ENCODE results near the gene CCDC187. TPM values are rescaled to one million over a fixed set of nuclear protein-coding genes. Genes with fewer than 3 reads are reported as not detected.

The CCDC187 gene
- total and polyA plus RNA-seq, 2 of the 8 experiments (the other 6 are each of a cell fraction or from before 2014, with no cell fraction given) = 0.02 TPM; not detected in 1

DNA sequence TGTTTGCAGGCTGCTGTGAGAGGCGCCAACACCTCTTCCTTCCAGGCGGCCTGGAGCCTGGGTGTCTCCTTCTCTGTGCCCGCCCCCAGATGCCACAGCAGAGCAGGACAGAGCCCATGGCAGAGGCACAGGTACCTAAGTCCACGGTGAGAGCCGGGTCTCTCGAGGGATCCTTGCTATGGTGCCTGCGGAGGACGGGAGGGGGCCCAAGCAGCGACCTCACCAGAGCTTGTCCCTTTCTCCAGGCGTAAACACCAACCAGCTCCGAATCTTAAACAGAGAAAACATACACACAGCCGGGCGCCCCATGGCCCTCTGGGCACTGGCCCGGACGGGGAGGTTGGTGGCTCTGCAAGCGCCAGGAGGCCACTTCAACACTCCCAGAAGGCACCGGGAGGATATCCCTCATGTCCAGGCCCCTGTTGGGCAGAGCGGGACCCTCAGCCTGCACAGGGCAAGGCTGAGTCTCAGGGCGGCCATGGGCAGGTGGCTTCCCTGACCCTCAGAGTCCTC lies 11.8 kb downstream of the CCDC187 start:
- Histone ChIP-seq H3K9ac (replicated peaks in 1 of 4; ENCODE audit: extremely low read depth in 1 of 4, low read depth in 3 of 4, low read length in 3 of 4) (no peak overlapping the region), H3K18ac (ENCODE audit: extremely low read depth, low read length) (no peak overlapping the region), H3K23me2 (ENCODE audit: low read depth, low read length) (peaks cover 11% of the 10 kb centered on the region; the same call in 1 of the 2 replicates), H3K27ac (ENCODE audit: low read depth, low read length) (no peak overlapping the region; the same call in 1 of the 2 replicates), H2BK5ac (ENCODE audit: low read depth, low read length) (no peak overlapping the region), H3K4me2 (ENCODE audit: insufficient read depth in 1 of 2, low read depth in 2 of 2, low read length in 2 of 2) (no peak overlapping the region), H4K20me1 (replicated peaks in 1 of 2; ENCODE audit: control insufficient read depth in 1 of 2, insufficient read depth in 2 of 2, low read length in 2 of 2) (peaks cover 0 to 15% of the 10 kb centered on the region in 2 experiments), H3K4me1 (replicated peaks in 1 of 4; ENCODE audit: control insufficient read depth in 3 of 4, insufficient read depth in 4 of 4, low read length in 3 of 4) (no peaks in the 10 kb centered on the region), H3K9me3 (ENCODE audit: insufficient read depth in 2 of 2, low read depth in 1 of 2, low read length in 1 of 2) (peaks cover 4 to 10% of the 10 kb centered on the region in 2 experiments; a peak in 2 of 4 replicates), H2BK120ac (replicated peaks; ENCODE audit: low read depth, low read length) (no peak overlapping the region), H3K56ac (replicated peaks; ENCODE audit: insufficient read length, low read depth, low read length) (no peak overlapping the region), H3K79me1 (ENCODE audit: low read depth, low read length) (no peaks in the 10 kb centered on the region), H3K4me3 (ENCODE audit: extremely low read depth in 1 of 4, insufficient read depth in 2 of 4, low read depth in 3 of 4, low read length in 4 of 4) (no peak overlapping the region), H3K27me3 (replicated peaks in 1 of 4; ENCODE audit: control insufficient read depth in 3 of 4, extremely low read depth in 1 of 4, insufficient read depth in 3 of 4, low read length in 3 of 4) (no peaks in the 10 kb centered on the region), H3K14ac (ENCODE audit: insufficient read length) (no peak overlapping the region), H4K5ac (ENCODE audit: insufficient read length, low read depth, low read length) (no peak overlapping the region), H3K23ac (ENCODE audit: insufficient read length) (no peak overlapping the region), H3K36me3 (ENCODE audit: control insufficient read depth in 2 of 4, insufficient read depth in 4 of 4, low read length in 3 of 4) (no peaks in the 10 kb centered on the region; a peak in 1 of 8 replicates), H4K91ac (replicated peaks; ENCODE audit: insufficient read length, low read length) (no peak overlapping the region), H2BK20ac (ENCODE audit: low read length) (no peak overlapping the region), H3K4ac (replicated peaks; ENCODE audit: insufficient read length, low read depth, low read length) (no peak overlapping the region), H2BK15ac (ENCODE audit: low read length) (no peak overlapping the region), H2AFZ (ENCODE audit: low read length) (no peak overlapping the region), H2BK12ac (ENCODE audit: low read depth, low read length) (no peak overlapping the region), H3K79me2 (ENCODE audit: control insufficient read depth in 1 of 2, insufficient read depth in 2 of 2, low read length in 2 of 2) (no peaks in the 10 kb centered on the region), H2AK5ac (ENCODE audit: low read depth, low read length) (no peak overlapping the region), H4K8ac (ENCODE audit: extremely low read depth, insufficient read depth, low read length) (peak overlapping the region; percentile 65; the same call in 1 of the 2 replicates)
- no peak for FAIRE-seq
- ChIA-PET CTCF (ENCODE audit: partially characterized antibody) (interaction anchor here (0.9 to 1.9 kb wide), 8 partner anchors 8 to 333 kb away, joined by 3 to 5 read pairs (median 3); partner anchors contain the start of gene DNLZ), POLR2A (ENCODE audit: partially characterized antibody) (no interaction called here)
- 87% methylated on average over 18 of the region's 19 CpGs; no CpG with 5 or more reads in 1 of the 2 experiments for WGBS, 2 experiments (ENCODE audit: extremely low coverage in 1 of 2, insufficient coverage in 1 of 2, insufficient read length in 1 of 2, insufficient replicate concordance in 2 of 2, low coverage in 1 of 2, low lambda C conversion rate in 2 of 2, missing lambda C conversion rate in 1 of 2)
- no peak for DNase-seq (ENCODE audit: low read depth in 1 of 2, low spot score in 2 of 2)
- TF ChIP-seq TAF7 (optimal IDR thresholded peaks at IDR 0.05; ENCODE audit: borderline replicate concordance, low read depth, low read length) (no peak), NRF1 (IDR thresholded peaks at IDR 0.05; ENCODE audit: low read depth, low read length) (no peak), KDM5A (IDR thresholded peaks at IDR 0.05; ENCODE audit: low read length) (no peak), RNF2 (IDR thresholded peaks at IDR 0.05; ENCODE audit: borderline replicate concordance, low read depth, low read length, missing control alignments, poor library complexity, severe bottlenecking) (no peak), BRCA1 (IDR thresholded peaks at IDR 0.05; ENCODE audit: low read depth, low read length) (no peak), YY1 (IDR thresholded peaks at IDR 0.05; ENCODE audit: low read depth, low read length) (no peak), SAP30 (IDR thresholded peaks at IDR 0.05; ENCODE audit: insufficient read depth, insufficient replicate concordance, low read length) (no peak), JUN (IDR thresholded peaks at IDR 0.05; ENCODE audit: low read depth, low read length) (no peak), EGR1 (IDR thresholded peaks at IDR 0.05; ENCODE audit: borderline replicate concordance, low read depth, low read length) (no peak), SIX5 (IDR thresholded peaks at IDR 0.05; ENCODE audit: low read depth, low read length) (no peak), CTBP2 (IDR thresholded peaks at IDR 0.05; ENCODE audit: borderline replicate concordance, insufficient read depth, insufficient read length, low read length) (no peak), CHD1 (IDR thresholded peaks at IDR 0.05; ENCODE audit: low read depth, low read length) (no peak)
- TF ChIP-seq, protein P1, sequence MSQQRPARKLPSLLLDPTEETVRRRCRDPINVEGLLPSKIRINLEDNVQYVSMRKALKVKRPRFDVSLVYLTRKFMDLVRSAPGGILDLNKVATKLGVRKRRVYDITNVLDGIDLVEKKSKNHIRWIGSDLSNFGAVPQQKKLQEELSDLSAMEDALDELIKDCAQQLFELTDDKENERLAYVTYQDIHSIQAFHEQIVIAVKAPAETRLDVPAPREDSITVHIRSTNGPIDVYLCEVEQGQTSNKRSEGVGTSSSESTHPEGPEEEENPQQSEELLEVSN (IDR thresholded peaks at IDR 0.05) = no peak
